Measurements from ENCODE around the gene RFC2. TPM values are rescaled to one million over a fixed set of nuclear protein-coding genes. Genes with fewer than 3 reads are reported as not detected.

The RFC2 gene
- total and polyA plus RNA-seq, 2 of the 8 experiments (the other 6 are each of a cell fraction or from before 2014, with no cell fraction given), result 52.9 to 85.4 TPM

DNA sequence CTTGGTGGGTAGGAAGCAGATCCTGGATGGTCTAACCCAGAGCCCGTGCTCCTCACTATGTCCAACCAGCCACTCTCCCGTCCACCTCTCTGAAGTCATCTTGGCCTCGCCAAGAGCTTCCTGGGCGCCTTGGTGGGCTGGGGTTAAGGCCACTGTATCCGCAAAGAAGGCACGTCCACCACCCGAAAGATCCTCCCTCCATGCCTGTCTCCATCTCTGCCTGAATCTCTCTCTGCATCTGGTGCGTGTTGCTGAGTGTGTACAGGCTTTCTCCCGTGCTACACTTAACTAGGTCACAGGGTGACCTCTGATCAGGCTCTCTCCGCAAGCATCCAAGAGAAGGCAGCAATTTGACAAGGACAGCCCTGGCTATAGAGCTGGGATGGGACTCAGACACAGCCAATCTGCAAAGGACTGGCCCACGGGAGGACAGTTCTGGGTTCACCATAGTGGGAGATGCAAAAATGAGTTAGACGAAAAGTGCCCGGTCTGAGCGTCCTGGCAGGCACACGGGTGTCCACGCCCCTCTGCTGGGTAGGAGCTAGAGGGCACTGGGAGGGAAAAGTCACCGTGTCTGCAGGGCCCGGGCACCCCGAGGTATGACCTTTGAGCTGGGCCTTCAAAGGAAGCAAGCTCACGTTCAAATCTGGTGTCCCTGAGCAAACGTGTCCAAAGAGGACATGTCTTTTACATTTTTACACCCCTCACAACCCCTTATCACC lies 9.4 kb upstream of the RFC2 start (continued):
- TF ChIP-seq BRCA1 (IDR thresholded peaks at IDR 0.05; ENCODE audit: low read depth, low read length) (no peak), POLR2AphosphoS5 (IDR thresholded peaks at IDR 0.05; ENCODE audit: low read depth, low read length) (no peak), TBP (IDR thresholded peaks at IDR 0.05; ENCODE audit: low read depth, low read length) (no peak), SAP30 (IDR thresholded peaks at IDR 0.05; ENCODE audit: insufficient read depth, insufficient replicate concordance, low read length) (no peak), TEAD4 (IDR thresholded peaks at IDR 0.05; ENCODE audit: low read depth, low read length) (no peak), GTF2F1 (IDR thresholded peaks at IDR 0.05; ENCODE audit: borderline replicate concordance, low read depth, low read length) (no peak), SIN3A (conservative IDR thresholded peaks at IDR 0.05 in 1 of 2, IDR thresholded peaks at IDR 0.05 in 1 of 2; ENCODE audit: low read depth in 1 of 2, low read length in 2 of 2) (no peak), CBX5 (IDR thresholded peaks at IDR 0.05; ENCODE audit: low read depth, low read length) (no peak)

Data from H1 (cell line).